ENCODE results near the gene NINL. TPM values are rescaled to one million over a fixed set of nuclear protein-coding genes. Genes with fewer than 3 reads are reported as not detected.

The NINL gene
- total and polyA plus RNA-seq, 2 of the 8 experiments (the other 6 are each of a cell fraction or from before 2014, with no cell fraction given): 15.3 to 30.0 TPM

DNA sequence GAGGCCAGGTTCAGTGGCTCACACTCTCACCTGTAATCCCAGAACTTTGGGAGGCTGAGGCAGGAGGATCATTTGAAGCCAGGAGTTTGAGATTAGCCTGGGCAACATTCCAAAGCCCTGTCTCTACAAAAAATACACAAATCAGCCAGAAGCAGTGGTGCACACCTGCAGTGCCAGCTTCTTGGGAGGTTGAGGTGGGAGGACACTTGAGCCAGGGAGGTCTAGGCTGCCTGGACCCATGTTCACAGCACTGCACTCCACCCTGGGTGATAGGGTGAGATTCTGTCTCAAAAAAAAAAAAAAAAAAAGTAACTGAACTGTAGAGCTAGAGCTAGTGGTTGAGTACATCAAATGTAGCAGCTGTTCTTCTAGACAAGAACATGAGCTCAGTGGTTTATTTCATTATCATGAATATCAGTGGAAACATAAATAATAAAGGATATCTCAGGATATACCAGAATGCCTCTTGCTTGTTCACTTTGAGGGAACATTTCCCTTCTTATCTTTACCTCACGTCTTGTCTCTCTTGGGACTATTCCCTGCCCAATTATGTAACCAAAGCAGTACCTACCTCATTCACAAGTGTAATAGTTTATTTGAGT is 20.9 kb upstream of the NINL start (continued):
- TF ChIP-seq CBX5 (IDR thresholded peaks at IDR 0.05; ENCODE audit: low read depth, low read length) (no peak), CHD1 (IDR thresholded peaks at IDR 0.05; ENCODE audit: low read depth, low read length) (no peak)
